A673 (cell line): Measurements from ENCODE around the gene DNAJC6. TPM values are rescaled to one million over a fixed set of nuclear protein-coding genes. Genes with fewer than 3 reads are reported as not detected.

Experiments
- BruUV-seq: library from RNA; stranded (reverse); fragments of 400-500 nt; replicated peaks from 2 replicates; lab custom pipeline; 2021; lab: Mats Ljungman, UMichigan
- CTCF ChIA-PET: fragments of 300-600 bp; sonication (Branson Sonifier 250); formaldehyde crosslinking; loops from one replicate; lab custom pipeline; 2022; ENCODE audit warnings: antibody characterized with exemption; lab: Charles Lee
- POLR2A ChIA-PET: fragments of 300-600 bp; sonication (Branson Sonifier 250); formaldehyde crosslinking; loops from one replicate; lab custom pipeline; 2022; ENCODE audit warnings: antibody characterized with exemption; ENCODE audit not compliant: low non-redundant PET; lab: Charles Lee
- DNase-seq: peaks from one replicate; pipeline ENCODE4 v3.0.0-alpha.2; 2015; ENCODE audit warnings: low spot score
- H3K27ac ChIP-seq: fragments of 200-600 bp; sonication (generic); 2 replicates; pipeline ENCODE4 v1.5.1; 2016; ENCODE audit warnings: mixed run types, low read depth, mild to moderate bottlenecking, mixed read lengths, antibody characterized with exemption, low read length; ENCODE audit not compliant: poor library complexity, severe bottlenecking
- H3K27me3 ChIP-seq: fragments of 200-600 bp; sonication (generic); replicated peaks from 2 replicates; pipeline ENCODE4 v1.6.1; 2017; ENCODE audit warnings: mixed run types, low read depth, mild to moderate bottlenecking, mixed read lengths, antibody characterized with exemption, low read length; ENCODE audit not compliant: insufficient read depth, poor library complexity
- H3K36me3 ChIP-seq: fragments of 200-600 bp; sonication (generic); 2 replicates; pipeline ENCODE4 v1.6.1; 2016; ENCODE audit warnings: mixed run types, mild to moderate bottlenecking, mixed read lengths, antibody characterized with exemption, low read length; ENCODE audit not compliant: insufficient read depth, poor library complexity, severe bottlenecking
- H3K4me1 ChIP-seq: fragments of 200-600 bp; sonication (generic); 2 replicates; pipeline ENCODE4 v1.6.1; 2017; ENCODE audit warnings: mixed run types, mild to moderate bottlenecking, mixed read lengths, antibody characterized with exemption, low read length; ENCODE audit not compliant: insufficient read depth, poor library complexity, severe bottlenecking
- H3K4me3 ChIP-seq: fragments of 200-600 bp; sonication (generic); 2 replicates; pipeline ENCODE4 v1.5.1; 2016; ENCODE audit warnings: low read depth, mixed run types, mild to moderate bottlenecking, mixed read lengths, low read length; ENCODE audit not compliant: poor library complexity, severe bottlenecking
- H3K9me3 ChIP-seq: fragments of 200-600 bp; sonication (generic); 2 replicates; pipeline ENCODE4 v1.6.1; 2016; ENCODE audit warnings: mixed run types, low read depth, mild to moderate bottlenecking, mixed read lengths, antibody characterized with exemption, low read length; ENCODE audit not compliant: poor library complexity, severe bottlenecking
- EZH2 ChIP-seq: fragments of 200-600 bp; sonication (generic); IDR thresholded peaks from 2 replicates; pipeline ENCODE4 v1.6.1; 2017; ENCODE audit warnings: borderline replicate concordance, low read depth, mild to moderate bottlenecking, mixed read lengths, antibody characterized with exemption, low read length; ENCODE audit not compliant: poor library complexity, severe bottlenecking
- intact Hi-C: fragments of 100-400 bp; cut with micrococcal nuclease; formaldehyde crosslinking; loops from one replicate; pipeline ENCODE4 v1.10.0; 2022; ENCODE audit not compliant: unreplicated experiment
- total RNA-seq: library from RNA; stranded (reverse); gene quantifications from 2 replicates; pipeline ENCODE4 v1.2.3, GENCODE V29; 2021
- TF ChIP-seq, protein P1 (sequence below): fragments of 300-800, 200-600 bp; sonication (generic); conservative IDR thresholded peaks from 2 replicates; pipeline ENCODE4 v1.5.1; 2017; ENCODE audit warnings: low read depth, mild to moderate bottlenecking, antibody characterized with exemption, low read length, moderate library complexity, mixed read lengths

Gene DNAJC6
- total RNA-seq, 1 experiment from 2014 or later, result 1.1 TPM

- no peak overlapping the region for H3K4me3 ChIP-seq
- no peaks in the 10 kb centered on the region for H3K9me3 ChIP-seq
- H3K27ac ChIP-seq, result no peak overlapping the region
- H3K27me3 ChIP-seq, result peaks cover 8% of the 10 kb centered on the region
- no TSS peak for BruUV-seq
- no peak for DNase-seq
- CTCF ChIA-PET, result no interaction called here
- no peaks in the 10 kb centered on the region for H3K36me3 ChIP-seq
- POLR2A ChIA-PET, result interaction anchor here (0.6 kb wide), 1 partner anchor 12 kb away, joined by 4 read pairs; no protein-coding TSS in a partner anchor
- intact Hi-C loops, result no loop called here
- H3K4me1 ChIP-seq, result no peaks in the 10 kb centered on the region
- no peak for TF ChIP-seq EZH2
- TF ChIP-seq, protein P1, sequence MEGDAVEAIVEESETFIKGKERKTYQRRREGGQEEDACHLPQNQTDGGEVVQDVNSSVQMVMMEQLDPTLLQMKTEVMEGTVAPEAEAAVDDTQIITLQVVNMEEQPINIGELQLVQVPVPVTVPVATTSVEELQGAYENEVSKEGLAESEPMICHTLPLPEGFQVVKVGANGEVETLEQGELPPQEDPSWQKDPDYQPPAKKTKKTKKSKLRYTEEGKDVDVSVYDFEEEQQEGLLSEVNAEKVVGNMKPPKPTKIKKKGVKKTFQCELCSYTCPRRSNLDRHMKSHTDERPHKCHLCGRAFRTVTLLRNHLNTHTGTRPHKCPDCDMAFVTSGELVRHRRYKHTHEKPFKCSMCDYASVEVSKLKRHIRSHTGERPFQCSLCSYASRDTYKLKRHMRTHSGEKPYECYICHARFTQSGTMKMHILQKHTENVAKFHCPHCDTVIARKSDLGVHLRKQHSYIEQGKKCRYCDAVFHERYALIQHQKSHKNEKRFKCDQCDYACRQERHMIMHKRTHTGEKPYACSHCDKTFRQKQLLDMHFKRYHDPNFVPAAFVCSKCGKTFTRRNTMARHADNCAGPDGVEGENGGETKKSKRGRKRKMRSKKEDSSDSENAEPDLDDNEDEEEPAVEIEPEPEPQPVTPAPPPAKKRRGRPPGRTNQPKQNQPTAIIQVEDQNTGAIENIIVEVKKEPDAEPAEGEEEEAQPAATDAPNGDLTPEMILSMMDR, result no peak
Measured at GRCh38 chr1:65319754-65320153, 10.4 kb downstream of the DNAJC6 start.

DNA sequence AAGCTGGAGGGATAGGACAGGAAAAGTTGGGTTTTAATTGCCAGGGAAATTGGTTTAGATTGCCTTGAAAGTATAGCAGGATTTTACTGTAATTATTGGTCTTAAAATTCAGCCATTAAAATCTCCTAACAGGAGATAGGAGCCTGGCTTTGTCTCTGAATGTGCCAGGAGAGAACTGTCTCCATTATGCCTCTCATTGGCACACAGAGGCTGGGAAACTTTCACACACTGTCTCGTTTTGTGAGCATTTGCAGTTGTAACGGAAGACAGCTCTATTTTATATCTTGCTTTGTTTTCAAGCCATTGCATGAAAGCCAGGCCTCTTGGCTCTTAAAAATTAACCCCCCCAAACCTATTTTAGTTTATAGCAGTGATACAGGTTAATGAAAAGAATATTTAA is 12.5 kb downstream of the DNAJC6 start:
- no TSS peak for BruUV-seq
- intact Hi-C loops, result no loop called here
- Histone ChIP-seq H3K4me3 (no peak overlapping the region), H3K27me3 (peaks cover 4% of the 10 kb centered on the region), H3K27ac (no peak overlapping the region), H3K36me3 (no peaks in the 10 kb centered on the region), H3K9me3 (no peaks in the 10 kb centered on the region), H3K4me1 (no peaks in the 10 kb centered on the region)
- ChIA-PET CTCF (no interaction called here), POLR2A (no interaction called here)
- no peak for TF ChIP-seq EZH2
- TF ChIP-seq, protein P1, result no peak
- DNase-seq, result no peak

DNA sequence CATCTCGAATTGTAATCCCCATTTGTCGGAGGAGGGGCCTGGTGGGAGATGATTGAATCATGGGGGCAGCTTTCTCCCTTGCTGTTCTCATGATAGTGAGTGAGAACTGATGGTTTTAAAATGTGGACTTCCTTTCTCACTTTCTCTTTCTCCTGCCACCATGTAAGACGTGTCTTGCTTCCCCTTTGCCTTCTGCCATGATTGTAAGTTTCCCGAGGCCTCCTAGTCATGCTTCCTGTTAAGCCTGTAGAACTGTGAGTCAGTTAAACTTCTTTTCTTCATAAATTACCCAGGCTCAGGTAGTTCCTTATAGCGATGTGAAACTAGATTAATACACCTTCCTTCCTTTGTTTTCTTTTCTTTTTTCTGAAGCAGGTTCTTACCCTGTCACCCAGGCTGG is 13.9 kb downstream of the DNAJC6 start:
- CTCF ChIA-PET, result no interaction called here
- no peaks in the 10 kb centered on the region for H3K9me3 ChIP-seq
- POLR2A ChIA-PET, result no interaction called here
- H3K27me3 ChIP-seq, result peaks cover 8% of the 10 kb centered on the region
- no peaks in the 10 kb centered on the region for H3K4me1 ChIP-seq
- no peaks in the 10 kb centered on the region for H3K36me3 ChIP-seq
- intact Hi-C loops, result no loop called here
- H3K4me3 ChIP-seq, result no peak overlapping the region
- no peak overlapping the region for H3K27ac ChIP-seq
- no TSS peak for BruUV-seq
- DNase-seq, result peak; percentile 3
- TF ChIP-seq, protein P1, result no peak
- no peak for TF ChIP-seq EZH2
